ENCODE measurements around the gene CLPSL1.
"Not testable (repeated sequence)": the region's sequence is repeated elsewhere in the genome, so short reads cannot be mapped to it uniquely, and the experiment has no call there.

CLPSL1 gene, protein sequence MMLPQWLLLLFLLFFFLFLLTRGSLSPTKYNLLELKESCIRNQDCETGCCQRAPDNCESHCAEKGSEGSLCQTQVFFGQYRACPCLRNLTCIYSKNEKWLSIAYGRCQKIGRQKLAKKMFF

DNA sequence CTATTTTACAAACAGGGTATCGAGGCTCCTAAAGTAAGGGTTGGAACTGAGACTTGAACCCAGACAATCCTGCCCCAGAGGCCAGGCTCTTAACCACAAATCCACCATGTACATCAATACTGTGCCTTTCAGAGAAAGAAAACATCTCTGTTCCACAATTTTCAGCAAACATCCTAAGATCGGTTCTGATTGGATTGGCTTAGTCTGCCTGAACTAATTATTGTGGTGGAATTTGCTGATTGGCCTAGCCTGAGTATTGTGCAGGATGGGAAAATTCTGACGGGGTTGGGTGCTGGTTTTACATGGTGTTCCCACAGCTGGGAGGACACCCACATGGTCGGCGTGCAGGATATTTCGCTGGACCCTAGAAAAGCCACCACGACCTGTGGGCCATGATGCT lies at the start of gene CLPSL1:
Gene CLPSL1, plus strand, starts transcription at position 301 of the 400 bp plus-strand sequence. Its CDS starts 92 bp downstream, at position 393.
- no peak for DNase-seq (ENCODE audit: low spot score)

- DNase-seq (ENCODE audit: low spot score), result peak; percentile 90
These were observed 49.4 kb upstream of the CLPSL1 start for GRCh38 chr6:35731414-35731735.

GRCh38 chr6:35731736-35732532 lies 48.9 kb upstream of the CLPSL1 start:
- peak; percentile 73 for DNase-seq (ENCODE audit: low spot score)

DNA sequence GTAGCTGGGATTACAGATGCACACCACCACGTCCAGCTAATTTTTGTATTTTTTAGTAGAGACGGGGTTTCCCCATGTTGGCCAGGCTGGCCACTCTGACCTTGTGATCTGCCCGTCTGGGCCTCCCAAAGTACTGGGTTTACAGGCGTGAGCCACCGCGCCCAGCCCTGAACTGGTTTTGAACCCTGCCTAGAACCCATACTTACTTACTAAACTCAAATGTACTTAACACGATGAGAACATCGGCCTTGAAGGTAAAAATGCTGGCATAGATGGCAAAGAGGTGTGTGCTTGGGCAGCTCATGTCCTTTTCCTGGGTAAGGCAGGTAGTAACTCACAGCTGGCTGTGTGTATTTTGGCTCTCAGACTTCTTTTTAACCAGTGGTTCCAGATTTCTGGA lies 47.2 kb upstream of the CLPSL1 start:
- DNase-seq (ENCODE audit: low spot score), result no peak

DNA sequence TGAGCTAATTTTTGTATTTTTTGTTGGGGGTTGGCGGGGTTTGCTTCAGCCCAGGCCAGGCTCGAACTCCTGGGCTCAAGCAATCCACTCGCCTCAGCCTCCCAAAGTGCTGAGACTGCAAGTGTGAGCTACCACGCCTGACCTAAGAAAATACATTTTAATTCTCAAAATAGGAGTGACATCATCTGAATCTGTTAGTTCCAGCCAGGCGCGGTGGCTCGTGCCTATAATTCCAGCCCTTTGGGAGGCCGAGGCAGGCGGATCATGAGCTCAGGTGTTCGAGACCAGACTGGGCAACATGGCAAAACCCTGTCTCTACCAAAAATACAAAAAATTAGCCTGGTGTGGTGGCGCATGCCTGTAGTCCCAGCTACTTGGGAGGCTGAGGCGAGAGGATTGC lies 46.5 kb upstream of the CLPSL1 start:
- DNase-seq (ENCODE audit: low spot score), result not testable (repeated sequence)

GRCh38 chr6:35735452-35735851 lies 45.4 kb upstream of the CLPSL1 start:
- no peak for DNase-seq (ENCODE audit: low spot score)

DNA sequence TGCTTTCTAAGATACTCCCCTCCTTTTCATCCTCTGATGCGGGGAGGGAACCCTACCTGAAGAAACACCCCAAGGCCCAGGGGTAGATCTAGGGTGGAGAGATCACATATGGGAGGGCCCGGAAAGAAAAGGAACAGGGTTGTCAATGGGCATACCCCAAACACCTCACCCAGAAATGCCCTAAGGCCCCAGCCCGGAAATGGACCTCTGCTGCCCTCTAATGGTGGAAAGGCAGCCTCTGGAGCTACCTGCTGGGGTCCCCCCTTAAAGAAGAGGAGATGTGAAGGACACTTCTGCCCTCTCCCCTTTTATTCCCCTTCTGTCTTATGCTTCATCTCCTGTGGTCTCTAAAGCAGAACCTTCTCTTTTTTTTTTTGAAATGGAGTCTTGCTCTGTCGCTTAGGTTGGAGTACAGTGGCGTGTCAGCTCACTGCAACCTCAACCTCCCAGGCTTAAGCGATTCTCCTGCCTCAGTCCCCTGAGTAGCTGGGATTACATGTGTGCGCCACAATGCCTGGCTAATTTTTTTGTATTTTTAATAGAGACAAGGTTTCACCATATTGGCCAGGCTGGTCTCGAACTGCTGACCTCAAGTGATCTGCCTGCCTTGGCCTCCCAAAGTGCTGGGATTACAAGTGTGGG lies 44.4 kb upstream of the CLPSL1 start:
- peak; percentile 74 for DNase-seq (ENCODE audit: low spot score)

DNA sequence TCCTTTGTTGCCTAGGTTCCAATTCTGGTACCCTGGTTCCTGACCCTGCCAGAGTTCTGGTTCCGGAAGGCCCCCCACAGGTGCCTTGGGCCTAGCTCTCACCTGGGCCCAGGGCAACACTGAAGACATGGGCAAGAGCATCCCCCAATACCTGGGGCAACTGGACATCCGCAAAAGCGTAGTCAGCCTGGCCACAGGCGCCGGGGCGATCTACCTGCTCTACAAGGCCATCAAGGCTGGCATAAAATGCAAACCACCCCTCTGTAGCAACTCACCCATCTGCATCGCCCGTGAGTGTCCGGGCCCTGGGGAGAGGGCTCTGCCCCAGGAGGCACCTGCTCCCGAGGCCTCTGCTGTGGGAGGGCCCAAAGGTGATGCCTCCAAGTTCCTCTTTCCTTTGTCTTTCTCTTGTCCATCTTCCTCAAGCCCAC lies 43.8 kb upstream of the CLPSL1 start, which contains the start of gene ARMC12:
Gene ARMC12, plus strand, starts transcription at position 51 of the 431 bp plus-strand sequence. Its CDS starts 77 bp downstream, at position 128.
- no peak for DNase-seq (ENCODE audit: low spot score)

DNA sequence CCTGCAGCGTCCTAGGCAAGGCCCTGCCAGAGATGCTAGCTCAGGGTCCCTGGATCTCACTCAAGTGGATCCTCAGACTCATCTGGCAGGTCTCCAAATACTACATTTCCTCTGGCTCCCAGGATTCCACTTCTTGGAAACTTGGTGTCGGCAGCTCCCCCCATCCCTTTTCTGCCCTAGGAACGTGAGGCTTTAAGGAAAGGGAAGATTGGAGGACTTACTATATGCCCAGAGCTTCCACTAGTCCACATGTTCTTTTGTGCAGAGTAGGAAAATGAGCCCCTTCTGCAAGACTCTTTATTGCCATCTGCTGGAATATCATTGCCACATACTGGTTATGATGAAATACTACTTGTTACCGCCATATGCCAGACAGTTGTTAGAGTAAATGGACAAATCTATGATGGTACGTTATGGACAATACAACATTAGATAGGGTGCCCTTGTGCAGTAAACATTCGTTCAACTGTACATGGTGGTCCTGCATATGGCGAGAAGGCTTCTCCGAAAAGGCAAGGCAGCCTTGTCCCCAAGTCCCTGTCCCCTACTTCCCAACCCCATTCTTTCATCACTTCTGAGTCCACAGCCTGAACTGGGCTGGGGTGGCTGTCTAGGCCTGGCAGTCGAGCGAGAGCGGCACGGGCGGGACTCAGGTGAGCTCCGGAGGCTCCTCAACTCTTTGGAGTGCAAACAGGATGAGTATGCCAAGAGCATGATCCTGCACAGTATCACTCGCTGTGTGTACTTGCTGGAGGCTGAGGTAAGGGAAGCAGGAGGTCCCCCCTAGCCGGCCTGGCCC lies 43.2 kb upstream of the CLPSL1 start:
- DNase-seq (ENCODE audit: low spot score), result peak; percentile 86

DNA sequence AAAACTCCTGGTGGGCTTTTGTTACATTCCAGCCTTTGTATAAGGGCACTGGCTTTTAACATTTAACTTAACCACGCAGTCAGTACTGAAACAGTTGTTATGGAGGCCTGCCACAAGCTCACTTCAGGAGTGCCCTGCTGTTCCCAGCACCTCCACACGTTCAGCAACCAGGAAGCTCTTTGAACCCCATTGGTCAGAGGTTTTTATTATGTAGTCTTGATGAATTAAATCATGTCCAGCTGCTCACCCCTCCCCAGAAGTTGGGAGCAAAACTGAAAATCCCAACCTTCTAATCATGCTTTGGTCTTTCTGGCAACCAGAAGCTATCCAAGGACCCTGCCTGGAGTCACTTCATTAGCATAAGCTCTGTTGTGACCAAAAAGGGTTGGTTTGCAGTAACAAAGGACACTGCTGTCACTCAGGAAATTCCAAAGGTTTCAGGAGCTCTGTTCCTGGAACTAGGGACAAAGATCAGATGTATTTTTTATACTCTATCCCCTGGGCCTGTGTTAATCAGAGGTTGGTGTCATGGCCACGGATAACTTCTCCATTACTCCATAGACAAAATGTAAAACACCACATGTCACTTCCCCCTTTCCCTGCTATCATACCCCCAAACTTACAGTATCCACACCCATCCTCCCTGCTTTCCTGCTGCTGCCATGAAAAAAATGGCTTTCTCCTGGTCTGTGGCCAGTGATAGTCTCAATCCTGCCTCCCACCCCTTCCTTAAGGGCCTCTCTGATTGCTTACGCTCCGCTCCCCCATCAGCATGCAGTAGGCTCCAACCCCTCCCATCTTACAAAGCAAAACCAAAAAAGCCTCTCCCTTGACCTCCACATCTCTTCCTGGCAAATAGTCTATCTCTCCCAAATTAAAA lies 40.9 kb upstream of the CLPSL1 start:
- DNase-seq (ENCODE audit: low spot score), result no peak

GRCh38 chr6:35742842-35743241 lies 38.0 kb upstream of the CLPSL1 start:
- no peak for DNase-seq (ENCODE audit: low spot score)

DNA sequence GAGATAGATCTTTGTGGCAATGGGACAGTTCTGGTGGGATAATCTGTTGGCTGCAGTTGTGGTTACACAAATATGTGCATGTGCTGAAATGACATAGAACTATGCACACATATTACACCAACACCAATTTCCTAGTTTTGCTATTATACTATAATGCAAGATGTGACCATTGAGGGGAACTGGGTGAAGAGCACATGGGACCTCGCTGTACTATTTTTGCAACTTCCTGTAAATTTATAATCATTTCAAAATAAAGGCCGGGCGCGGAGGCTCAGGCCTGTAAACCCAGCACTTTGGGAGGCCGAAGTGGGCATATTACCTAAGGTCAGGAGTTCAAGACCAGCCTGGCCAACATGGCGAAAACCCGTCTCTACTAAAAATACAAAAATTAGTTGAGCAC lies 35.3 kb upstream of the CLPSL1 start:
- DNase-seq (ENCODE audit: low spot score), result no peak

- DNase-seq (ENCODE audit: low spot score), result no peak
These were observed 34.3 kb upstream of the CLPSL1 start for GRCh38 chr6:35746516-35746915.

DNA sequence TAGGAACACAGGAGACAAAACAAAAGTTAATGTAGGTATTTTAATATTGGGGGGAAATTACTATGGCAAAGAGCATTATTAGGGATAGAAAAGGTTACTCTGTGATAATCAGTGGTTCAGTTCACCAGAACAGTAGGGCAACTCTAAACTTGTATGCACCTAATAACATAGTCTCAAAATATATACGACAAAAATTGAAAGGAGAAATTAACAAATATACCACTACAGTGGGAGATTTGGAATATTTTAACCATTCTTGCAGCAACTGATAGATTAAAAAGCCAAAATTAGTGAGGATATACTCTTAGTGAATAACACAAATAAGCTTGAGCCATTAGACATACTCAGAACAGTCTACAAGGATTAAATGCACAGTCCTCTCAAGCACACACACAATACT lies 32.9 kb upstream of the CLPSL1 start:
- no peak for DNase-seq (ENCODE audit: low spot score)

DNA sequence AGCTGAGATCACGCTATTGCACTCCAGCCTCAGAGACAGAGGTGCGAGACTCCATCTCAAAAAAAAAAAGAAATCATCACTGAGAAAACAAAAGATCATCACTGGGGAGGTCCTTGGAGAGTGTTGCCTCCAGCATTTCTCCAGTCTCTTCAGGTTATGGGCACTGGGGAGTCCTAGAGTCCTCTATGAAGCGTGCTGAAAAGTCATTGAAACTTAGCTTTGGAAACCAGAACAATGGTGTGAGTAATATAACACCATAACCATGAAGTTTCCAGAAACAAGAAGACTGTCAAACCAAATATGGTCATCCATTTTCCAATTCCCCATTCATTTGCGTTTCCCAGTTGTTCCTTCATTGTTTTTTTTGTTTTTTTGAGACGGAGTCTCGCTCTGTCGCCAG lies 30.3 kb upstream of the CLPSL1 start:
- DNase-seq (ENCODE audit: low spot score), result no peak

DNA sequence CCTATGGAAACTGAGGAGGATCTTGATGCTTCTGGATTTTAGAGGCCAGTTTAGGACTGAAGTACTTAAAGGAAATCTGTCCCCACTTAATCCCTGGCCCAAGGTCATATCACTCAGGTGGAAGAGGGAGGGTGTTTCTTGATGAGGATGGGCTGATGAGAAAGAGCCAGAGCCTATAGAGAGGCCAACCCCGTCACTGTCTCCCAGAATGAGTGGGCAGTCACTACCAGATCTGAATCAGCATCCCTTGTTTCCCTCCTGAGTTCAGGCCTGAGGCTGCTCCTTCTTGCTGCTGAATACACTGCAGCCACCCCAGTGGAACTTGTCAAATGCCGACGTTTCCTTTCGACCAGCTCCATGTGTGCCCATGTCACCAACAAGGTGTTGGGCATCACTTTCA lies 29.2 kb upstream of the CLPSL1 start:
- DNase-seq (ENCODE audit: low spot score), result no peak

- no peak for DNase-seq (ENCODE audit: low spot score)
These were observed 28.5 kb upstream of the CLPSL1 start for GRCh38 chr6:35752330-35752729.

DNA sequence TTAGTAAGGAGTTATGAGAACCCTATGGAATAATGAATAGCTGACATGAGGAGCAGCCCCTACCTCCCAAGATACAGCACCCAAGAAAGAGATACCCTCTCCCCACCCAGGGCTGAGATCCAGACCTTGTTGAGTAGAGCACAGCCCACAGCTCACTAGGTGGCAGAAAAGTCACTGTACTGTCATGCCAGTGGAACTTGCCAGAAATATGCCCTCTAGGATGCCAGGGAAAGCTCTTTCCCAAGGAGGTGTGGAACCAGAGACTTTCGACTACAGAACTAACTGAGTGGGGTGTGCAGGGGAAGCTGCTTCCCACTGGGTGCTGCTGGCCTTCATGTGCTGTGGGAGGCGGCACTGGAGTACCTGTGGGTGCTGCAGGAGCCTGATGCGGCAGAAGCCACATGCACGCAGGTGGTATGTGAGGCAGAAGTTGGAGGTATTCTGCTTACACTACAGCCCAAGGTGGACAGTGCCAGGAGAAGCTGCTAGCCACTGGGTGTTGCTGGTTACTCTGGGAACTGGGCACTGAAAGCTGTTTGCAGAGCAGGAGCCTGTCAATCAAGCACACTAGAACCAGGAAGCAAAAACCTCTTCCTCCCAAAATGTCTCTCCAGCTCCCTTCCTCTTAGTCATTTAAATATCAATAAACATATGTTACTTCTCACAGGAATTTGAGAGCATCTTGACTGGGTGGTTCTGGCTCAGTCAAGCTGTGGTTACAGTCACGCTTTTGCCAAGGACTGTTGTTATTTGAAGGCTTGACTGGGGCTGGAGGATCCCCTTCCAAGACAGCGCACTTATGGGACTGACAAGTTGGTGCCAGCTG lies 26.2 kb upstream of the CLPSL1 start:
- DNase-seq (ENCODE audit: low spot score), result no peak

DNA sequence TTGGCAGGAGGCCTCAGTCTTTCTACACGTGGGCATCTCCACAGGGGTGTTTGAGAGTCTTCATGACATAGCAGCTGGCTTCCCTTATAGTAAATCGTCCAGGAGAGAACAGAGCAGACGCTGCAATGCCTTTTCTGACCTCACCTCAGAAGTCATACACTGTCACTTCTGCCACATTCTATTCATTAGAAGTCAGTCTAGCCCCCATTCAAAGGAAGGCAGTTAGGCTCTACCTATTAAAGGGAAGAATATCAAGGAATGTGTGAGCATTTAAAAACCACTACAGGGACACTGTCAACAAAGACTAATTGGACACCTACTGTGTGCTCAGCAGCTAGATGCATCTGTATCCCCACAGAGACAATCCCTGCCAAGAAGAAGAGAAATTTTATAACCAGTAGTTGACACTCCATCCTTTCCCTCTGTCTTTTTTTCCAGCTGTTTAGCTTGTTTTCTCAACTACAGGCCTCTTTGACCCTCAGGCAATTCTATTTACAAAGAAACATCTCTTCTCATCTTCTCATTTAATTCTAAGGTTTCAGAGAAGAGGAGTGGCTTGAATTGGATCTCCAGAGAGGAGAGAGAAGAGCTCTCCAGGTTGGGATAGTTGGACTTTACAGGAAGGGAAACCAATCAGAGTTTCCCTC lies 25.4 kb upstream of the CLPSL1 start:
- no peak for DNase-seq (ENCODE audit: low spot score)

All from pons (tissue), 1 donor.